GM18498 (cell line): ENCODE measurements around the gene ITPA.
"Not testable (repeated sequence)": the region's sequence is repeated elsewhere in the genome, so short reads cannot be mapped to it uniquely, and the experiment has no call there.

Source experiments
- ATAC-seq: cut with Tn5 transposase; IDR thresholded peaks from one replicate; pipeline ENCODE4 v1.9.1; 2021; ENCODE audit warnings: mild to moderate bottlenecking, moderate library complexity; ENCODE audit not compliant: unreplicated experiment

Gene ITPA

GRCh38 chr20:3195590-3196237 lies 13.6 kb upstream of the ITPA start:
- no peak for ATAC-seq

- ATAC-seq = no peak
These were observed 10.1 kb upstream of the ITPA start for GRCh38 chr20:3199206-3199605.

DNA sequence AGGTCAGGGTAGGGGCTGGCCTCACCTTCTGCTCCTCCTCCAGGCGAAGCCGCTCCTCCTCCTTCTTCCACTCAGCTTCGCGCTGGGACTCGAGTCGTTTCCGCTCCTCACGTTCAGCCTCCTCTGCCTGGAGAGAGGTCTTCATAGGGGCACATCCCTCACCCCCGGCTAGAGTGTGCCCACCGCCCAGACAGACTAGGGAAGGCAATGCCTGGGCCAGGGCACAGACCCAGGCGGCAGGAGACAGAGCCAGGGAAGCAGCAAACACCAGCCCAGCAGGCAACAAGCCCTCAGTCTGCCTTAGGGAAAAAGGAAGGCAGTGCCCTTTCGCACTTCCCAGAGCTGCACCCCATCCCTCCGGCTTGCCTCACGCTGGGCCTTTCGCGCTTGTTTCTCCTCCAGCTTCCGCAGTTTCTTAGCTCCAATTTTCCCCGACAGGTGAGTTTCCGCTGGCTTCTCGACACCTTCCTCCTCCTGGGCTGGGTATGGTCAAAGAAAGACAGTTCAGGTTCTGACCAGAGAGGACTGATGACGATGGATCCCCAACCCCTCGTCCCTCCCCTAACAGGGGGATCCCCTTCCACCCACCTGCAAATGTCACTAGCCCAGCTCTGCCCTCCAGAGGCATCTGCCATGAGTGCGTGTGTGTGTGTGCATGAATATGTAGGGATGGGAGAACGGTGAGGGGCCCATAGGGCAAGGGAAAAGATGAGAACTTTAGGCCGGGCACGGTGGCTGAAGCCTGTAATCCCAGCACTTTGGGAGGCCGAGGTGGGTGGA lies 9.1 kb upstream of the ITPA start:
- no peak for ATAC-seq

- ATAC-seq = no peak
These were observed 6.4 kb upstream of the ITPA start for GRCh38 chr20:3202965-3203314.

DNA sequence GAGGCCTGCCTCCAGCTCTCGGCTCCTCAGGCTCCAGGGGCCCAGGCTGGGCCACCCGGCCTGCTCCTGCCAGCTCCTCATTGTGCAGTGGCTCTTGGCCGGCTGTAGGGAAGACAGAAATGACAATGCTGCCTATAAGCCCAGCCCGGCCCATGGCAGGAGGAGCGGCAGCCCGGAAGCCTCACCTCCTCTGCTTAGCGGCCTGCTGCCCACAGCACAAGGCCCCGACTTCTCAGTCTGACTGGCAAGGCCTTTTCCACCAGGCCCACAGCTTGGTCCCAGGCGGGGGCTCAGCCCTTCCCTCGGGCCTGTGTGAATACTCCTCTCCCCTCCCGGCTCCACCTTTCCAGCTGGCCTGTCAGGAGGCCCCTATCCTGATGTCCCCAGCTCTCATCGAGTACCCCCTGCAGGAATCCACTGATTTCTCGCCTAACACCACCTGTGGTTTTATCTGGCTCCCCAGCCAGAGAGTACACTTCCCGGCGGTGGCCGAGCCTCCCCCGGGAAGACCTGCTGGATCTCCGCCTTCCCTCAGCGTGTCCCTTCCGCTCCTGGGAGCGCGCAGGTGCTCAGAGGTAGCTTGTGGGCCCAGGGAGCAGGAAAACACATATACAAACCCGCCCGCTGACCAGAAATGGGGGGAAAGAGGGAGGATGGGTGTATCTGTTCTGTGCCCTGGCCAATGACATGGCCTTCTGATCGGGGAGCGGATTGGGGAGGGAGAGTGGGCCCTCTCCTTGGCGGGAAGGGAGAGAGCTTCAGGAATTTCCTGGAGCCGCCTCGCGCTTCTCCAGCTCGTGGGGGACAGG lies 5.8 kb upstream of the ITPA start:
- ATAC-seq = peak; percentile 15

DNA sequence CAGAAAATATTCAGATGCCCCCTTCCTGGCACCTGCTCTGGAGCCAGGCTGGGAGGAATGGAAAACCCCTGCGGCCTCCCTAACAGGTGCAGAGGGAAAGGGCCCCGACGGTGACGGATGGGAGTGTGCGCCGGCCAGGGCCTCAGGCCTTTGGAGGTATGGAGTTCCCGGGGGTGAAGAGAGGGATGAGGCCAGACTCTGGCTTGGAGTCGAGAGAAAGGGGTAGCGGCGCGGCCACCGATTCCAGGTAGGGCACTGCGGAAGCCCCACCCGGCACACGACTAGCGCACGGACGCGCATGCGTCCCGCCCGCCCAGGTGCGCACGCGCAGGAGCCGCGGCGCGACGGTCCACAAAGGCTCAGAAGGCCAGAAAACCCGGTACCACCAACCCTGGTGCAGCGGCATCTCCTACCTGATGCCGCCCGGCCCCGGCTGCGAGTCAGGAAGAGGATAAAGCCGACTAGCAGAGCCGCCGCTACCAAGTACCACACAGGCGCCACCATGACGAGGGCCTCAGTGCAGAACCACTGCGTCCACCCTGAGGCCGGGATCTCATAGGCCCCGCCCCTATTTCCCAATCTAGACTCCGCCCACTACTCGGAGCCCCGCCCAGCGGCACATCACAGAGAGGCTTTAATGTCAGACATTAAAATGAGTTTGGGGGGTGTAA lies 5.0 kb upstream of the ITPA start, which contains the start of gene DDRGK1:
Gene DDRGK1 (minus strand): TSS at position 559 of the 671 bp plus-strand sequence. CDS start 55 bp downstream, at position 504.
- peak; percentile 84 for ATAC-seq

- ATAC-seq = no peak
These were observed 477 bp upstream of the ITPA start for GRCh38 chr20:3208786-3209256.

DNA sequence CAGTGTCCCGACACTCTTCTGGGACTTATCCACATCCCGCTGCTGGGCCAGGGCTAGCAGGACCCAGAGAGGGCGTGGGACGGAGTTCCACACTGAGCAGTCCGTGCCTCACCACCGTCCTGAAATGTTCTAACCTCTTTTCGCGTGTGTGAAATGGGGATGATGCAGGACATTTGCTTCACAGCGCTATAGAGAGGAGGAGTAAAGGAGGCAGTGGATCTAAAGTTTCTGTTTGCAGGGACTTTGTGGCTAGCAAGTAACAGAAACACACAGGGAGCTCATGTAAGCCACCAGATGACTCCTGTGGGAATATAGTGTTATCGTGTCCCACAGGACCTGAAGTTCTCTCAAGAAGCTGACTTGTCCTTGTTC lies 634 bp downstream of the ITPA start:
- ATAC-seq = no peak

DNA sequence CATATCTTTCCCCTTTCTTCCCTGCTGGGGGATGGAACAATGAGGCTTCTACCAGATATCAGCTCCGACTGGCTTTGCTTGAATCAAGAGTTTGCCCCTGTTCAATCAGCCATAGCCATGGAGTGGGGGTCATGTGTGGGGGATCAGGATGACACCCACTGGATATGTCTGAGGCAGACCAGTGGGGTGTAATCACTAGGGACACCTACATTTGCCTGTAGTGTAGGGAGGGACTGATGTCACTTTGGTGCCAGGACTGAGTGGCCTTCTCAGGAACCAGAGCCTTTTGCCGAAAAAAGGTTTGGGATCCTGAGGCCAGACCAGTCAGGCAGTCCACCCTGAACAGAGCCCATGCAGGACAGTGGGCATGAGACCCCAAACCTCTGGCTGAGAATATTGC lies 1.0 kb downstream of the ITPA start:
- no peak for ATAC-seq

DNA sequence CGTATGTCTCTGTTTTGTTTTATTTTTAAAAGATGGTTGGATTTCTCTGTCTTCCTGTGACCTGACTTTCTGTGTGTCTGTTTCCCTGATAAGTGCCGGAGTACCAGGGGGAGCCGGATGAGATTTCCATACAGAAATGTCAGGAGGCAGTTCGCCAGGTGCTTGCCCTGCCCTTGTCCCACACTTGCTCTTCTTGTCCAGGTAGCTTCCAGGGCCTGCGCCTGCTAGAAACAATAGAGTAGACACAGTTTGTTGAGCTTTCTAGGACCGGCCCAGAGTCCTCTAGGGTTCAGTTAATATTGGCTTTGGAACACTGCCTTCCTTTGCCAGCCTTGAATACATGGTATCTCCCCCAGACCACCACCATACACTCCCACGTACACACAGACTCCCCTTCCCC lies 3.9 kb downstream of the ITPA start:
- ATAC-seq = no peak

GRCh38 chr20:3215359-3215917 lies 6.1 kb downstream of the ITPA start:
- not testable (repeated sequence) for ATAC-seq

- ATAC-seq = peak; percentile 67
These were observed 9.2 kb downstream of the ITPA start for GRCh38 chr20:3218307-3218988.

- ATAC-seq = no peak
These were observed 12.3 kb downstream of the ITPA start for GRCh38 chr20:3221398-3222226.

- peak; percentile 63 for ATAC-seq
These were observed 13.6 kb downstream of the ITPA start for GRCh38 chr20:3222635-3223600.

GRCh38 chr20:3223651-3223993 lies 14.3 kb downstream of the ITPA start:
- ATAC-seq = no peak

GRCh38 chr20:3223994-3224680 lies 14.8 kb downstream of the ITPA start:
- no peak for ATAC-seq

DNA sequence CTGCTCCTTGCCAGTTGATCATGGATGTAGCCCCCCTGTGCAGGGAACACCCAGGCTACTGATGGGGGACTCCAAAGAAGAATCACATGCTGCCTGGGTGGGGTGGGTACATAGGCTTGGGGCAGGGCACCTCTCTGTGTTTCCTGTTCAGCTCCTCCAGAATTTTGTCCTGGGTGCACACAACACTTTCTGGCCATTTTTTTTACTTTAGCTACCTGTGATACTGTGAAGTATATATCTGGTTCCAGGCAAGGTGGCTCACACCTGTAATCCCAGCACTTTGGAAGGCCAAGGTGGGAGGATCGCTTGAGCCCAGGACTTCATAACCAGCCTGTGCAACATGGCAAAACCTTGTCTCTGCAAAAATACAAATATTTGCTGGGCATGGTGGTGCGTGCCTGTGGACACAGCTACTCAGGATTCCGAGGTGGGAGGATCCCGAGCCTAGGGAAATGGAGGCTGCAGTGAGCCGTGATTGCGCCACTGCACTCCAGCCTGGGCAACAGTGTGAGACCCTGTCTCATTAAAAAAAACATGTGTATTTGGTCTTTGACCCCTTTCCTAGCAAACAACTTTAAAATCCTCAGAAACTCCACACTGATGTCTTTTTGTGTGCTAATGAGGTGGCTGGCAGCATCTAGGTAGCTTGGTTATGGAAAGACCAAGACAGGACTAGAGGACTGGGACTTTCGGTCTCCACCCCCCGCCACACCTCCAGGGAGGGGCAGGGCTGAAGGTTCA lies 15.6 kb downstream of the ITPA start:
- ATAC-seq = no peak
